ENCODE results near the gene WASHC3.
"Not testable (repeated sequence)": the region's sequence is repeated elsewhere in the genome, so short reads cannot be mapped to it uniquely, and the experiment has no call there.

Gene WASHC3

GRCh38 chr12:102021540-102022246, 40.1 kb downstream of the WASHC3 start:
- no peaks in the 10 kb centered on the region for H3K27me3 Mint-ChIP-seq
- no peaks in the 10 kb centered on the region for H3K4me1 Mint-ChIP-seq
- no peak overlapping the region for H3K4me3 Mint-ChIP-seq
- no peak for DNase-seq
- peak overlapping the region in 1 of 2 donors; percentile 23 for H3K27ac Mint-ChIP-seq
- no peak for ATAC-seq
- no peaks in the 10 kb centered on the region for H3K9me3 Mint-ChIP-seq

- not testable (repeated sequence) for H3K9me3 Mint-ChIP-seq, DNase-seq, H3K27me3 Mint-ChIP-seq, H3K4me3 Mint-ChIP-seq, H3K27ac Mint-ChIP-seq, ATAC-seq, H3K4me1 Mint-ChIP-seq
These were observed 43.2 kb downstream of the WASHC3 start for GRCh38 chr12:102018607-102019006.

GRCh38 chr12:102016472-102016871, 45.3 kb downstream of the WASHC3 start:
- Mint-ChIP-seq H3K27ac (no peak overlapping the region), H3K4me3 (no peak overlapping the region), H3K27me3 (no peaks in the 10 kb centered on the region), H3K4me1 (no peaks in the 10 kb centered on the region), H3K9me3 (no peaks in the 10 kb centered on the region)
- peak; percentile 69 for ATAC-seq
- DNase-seq, result no peak

DNA sequence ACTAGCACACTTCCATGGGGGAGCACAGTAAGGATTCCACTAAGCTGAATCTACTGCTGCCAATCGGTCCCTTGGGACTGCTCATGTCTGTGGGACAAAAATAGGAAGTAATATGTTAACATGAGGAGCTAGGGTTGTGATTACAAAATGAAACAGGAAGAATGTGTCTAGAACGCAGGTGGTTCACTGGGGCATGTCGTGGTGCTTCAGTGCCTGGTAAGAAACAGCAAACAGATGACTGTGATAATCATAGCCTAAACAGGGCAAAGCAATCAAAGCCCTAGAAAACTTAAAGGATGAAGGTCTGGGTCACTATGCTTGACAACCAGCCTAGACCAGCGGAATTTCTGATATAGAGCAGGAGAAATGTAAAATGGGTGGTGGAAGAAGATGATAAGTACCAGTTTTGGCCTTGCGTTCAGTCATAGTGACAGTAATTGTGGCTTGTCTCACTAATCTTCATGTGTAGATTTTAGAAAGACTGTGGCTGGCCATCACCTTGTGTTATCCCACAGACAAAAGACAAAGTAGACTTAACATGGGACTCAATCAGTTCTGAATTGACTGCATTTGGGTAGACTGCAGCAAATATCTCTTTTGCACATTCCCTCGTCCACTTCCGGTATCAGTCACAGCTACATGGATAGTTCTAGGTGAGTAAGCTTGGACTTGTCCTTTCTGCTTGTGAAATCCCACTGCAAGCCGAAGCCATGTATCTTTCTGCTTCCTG, 51.4 kb downstream of the WASHC3 start:
- Mint-ChIP-seq H3K27ac (no peak overlapping the region), H3K9me3 (no peaks in the 10 kb centered on the region), H3K4me1 (no peaks in the 10 kb centered on the region), H3K4me3 (no peak overlapping the region), H3K27me3 (no peaks in the 10 kb centered on the region)
- ATAC-seq (no peak), DNase-seq (no peak)

DNA sequence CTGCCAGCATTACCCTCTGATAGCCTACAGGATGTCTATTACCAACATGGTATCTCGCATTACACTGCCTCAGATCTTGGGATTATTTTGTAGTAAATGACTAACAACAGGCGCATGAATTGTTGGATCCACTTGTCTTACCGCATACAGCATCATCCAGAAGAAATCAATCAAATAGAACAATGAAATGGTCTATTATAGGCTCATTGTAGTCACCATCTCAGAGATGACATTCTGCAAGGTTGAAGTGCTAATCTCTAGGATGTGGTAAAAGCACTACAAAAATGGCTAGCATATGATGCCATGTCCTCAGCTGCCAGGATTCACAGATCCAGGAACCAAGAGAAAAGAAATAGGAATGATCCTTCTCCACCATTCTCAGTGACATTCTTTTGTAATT, 52.0 kb downstream of the WASHC3 start:
- DNase-seq (no peak), ATAC-seq (no peak)
- no peaks in the 10 kb centered on the region for H3K4me1 Mint-ChIP-seq
- no peaks in the 10 kb centered on the region for H3K9me3 Mint-ChIP-seq
- no peak overlapping the region for H3K27ac Mint-ChIP-seq
- no peaks in the 10 kb centered on the region for H3K27me3 Mint-ChIP-seq
- H3K4me3 Mint-ChIP-seq, result no peak overlapping the region

GRCh38 chr12:102008615-102009126, 53.1 kb downstream of the WASHC3 start:
- DNase-seq, result no peak
- Mint-ChIP-seq H3K27me3 (no peaks in the 10 kb centered on the region), H3K4me1 (no peaks in the 10 kb centered on the region), H3K27ac (no peak overlapping the region), H3K9me3 (no peaks in the 10 kb centered on the region), H3K4me3 (no peak overlapping the region)
- no peak for ATAC-seq

DNA sequence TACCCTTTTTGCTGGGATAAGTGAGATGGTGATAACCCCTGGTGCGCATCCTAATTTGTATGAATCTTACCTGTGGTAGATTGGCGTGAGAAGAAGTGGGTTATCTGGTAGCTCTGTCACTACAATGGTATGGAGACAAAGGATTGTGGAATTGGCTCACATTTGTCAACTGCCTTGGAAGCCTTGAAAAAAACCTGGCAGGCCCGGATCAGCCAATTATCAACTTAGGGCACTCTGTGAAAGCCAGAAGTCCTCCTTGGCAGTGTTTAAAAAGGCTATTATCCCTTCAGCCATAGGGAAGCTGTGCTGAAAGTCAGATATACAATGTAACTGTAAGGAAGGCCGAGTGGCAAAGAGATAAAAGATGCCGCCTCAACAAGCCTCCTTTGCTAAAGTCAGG, 56.5 kb downstream of the WASHC3 start:
- peak overlapping the region in 1 of 2 donors; percentile 32 for H3K27ac Mint-ChIP-seq
- H3K9me3 Mint-ChIP-seq, result no peaks in the 10 kb centered on the region
- H3K27me3 Mint-ChIP-seq, result no peaks in the 10 kb centered on the region
- DNase-seq, result no peak
- no peak overlapping the region for H3K4me3 Mint-ChIP-seq
- no peak for ATAC-seq
- no peaks in the 10 kb centered on the region for H3K4me1 Mint-ChIP-seq

GRCh38 chr12:101997102-101997501, 64.7 kb downstream of the WASHC3 start:
- H3K27ac Mint-ChIP-seq, result no peak overlapping the region
- no peak for DNase-seq
- no peaks in the 10 kb centered on the region for H3K4me1 Mint-ChIP-seq
- H3K9me3 Mint-ChIP-seq, result no peaks in the 10 kb centered on the region
- no peak for ATAC-seq
- no peak overlapping the region for H3K4me3 Mint-ChIP-seq
- H3K27me3 Mint-ChIP-seq, result peaks cover 28% of the 10 kb centered on the region

DNA sequence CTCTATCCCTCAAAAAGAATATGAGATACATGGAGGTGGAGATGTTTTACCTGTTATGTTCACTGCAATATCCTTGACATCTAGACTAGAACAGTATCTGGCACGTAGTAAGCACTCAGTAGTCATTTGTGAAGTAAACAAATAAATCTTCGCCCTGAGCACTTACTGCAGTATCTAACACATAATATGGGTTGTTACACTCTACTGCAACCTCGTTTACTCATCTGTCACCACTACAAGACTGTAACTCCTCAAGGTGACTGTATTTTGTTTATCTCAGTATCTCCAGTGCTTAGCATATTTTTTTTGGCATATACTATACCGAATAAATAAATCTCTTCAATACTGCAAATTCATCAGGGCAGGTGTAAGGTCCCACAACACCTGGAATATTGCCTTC, 66.1 kb downstream of the WASHC3 start:
- no peaks in the 10 kb centered on the region for H3K4me1 Mint-ChIP-seq
- ATAC-seq (no peak), DNase-seq (no peak)
- no peak overlapping the region for H3K4me3 Mint-ChIP-seq
- peaks cover 35% of the 10 kb centered on the region for H3K27me3 Mint-ChIP-seq
- H3K27ac Mint-ChIP-seq, result no peak overlapping the region
- no peaks in the 10 kb centered on the region for H3K9me3 Mint-ChIP-seq

DNA sequence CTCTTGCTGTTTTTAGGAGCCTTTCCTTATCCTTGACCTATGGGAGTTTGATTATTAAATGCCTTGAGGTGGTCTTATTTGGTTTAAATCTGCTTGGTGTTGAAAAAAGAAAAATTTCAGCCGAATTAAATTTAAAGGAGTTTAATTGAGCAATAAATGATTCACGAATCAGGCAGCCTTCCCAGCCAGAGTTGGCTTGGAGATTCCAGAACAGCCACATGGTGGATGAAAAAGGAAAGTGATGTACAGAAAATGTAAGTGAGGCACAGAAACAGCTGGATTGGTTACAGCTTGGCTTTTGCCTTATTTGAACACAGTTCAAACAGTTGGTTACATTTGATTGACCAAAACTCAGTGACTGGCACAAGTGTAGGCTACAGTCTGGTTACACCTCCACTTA, 69.7 kb downstream of the WASHC3 start:
- Mint-ChIP-seq H3K4me3 (no peak overlapping the region), H3K9me3 (no peaks in the 10 kb centered on the region), H3K4me1 (no peaks in the 10 kb centered on the region), H3K27me3 (peaks cover 35% of the 10 kb centered on the region), H3K27ac (no peak overlapping the region)
- ATAC-seq (no peak), DNase-seq (no peak)

GRCh38 chr12:101982307-101982706, 79.5 kb downstream of the WASHC3 start:
- Mint-ChIP-seq H3K4me1 (no peaks in the 10 kb centered on the region), H3K9me3 (no peaks in the 10 kb centered on the region), H3K4me3 (no peak overlapping the region), H3K27me3 (no peaks in the 10 kb centered on the region), H3K27ac (no peak overlapping the region)
- ATAC-seq, result no peak
- no peak for DNase-seq

DNA sequence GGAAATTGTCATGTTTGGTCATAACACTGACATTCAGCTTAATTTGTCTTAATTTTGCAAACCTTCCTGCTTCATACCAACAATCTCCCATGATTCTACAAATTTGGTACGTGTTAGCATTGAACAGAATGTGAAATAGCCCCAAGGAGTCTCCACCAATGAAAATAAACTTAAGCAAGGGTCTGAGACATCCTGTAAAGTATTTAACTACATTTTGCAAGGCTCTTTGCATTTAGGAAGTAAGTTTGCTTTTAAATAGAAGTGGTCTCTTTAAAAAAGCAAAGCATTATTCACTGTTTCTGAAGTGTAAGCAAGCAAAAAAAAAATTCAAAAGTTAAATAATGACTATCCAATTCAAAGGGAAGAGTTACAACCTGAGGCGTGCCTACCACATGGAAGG, 79.9 kb downstream of the WASHC3 start:
- Mint-ChIP-seq H3K4me1 (no peaks in the 10 kb centered on the region), H3K4me3 (no peak overlapping the region), H3K9me3 (no peaks in the 10 kb centered on the region), H3K27me3 (no peaks in the 10 kb centered on the region), H3K27ac (no peak overlapping the region)
- ATAC-seq, result no peak
- no peak for DNase-seq

GRCh38 chr12:101968770-101969169, 93.0 kb downstream of the WASHC3 start:
- peaks cover 6% of the 10 kb centered on the region for H3K4me1 Mint-ChIP-seq
- H3K27me3 Mint-ChIP-seq, result peaks cover 8% of the 10 kb centered on the region
- ATAC-seq (peak; percentile 97), DNase-seq (peak in 1 of 2 donors; percentile 21)
- H3K9me3 Mint-ChIP-seq, result peaks cover 0 to 10% of the 10 kb centered on the region in 2 donors
- peak overlapping the region in 1 of 2 donors; percentile 54 for H3K27ac Mint-ChIP-seq
- H3K4me3 Mint-ChIP-seq, result no peak overlapping the region

GRCh38 chr12:101967506-101967905, 94.3 kb downstream of the WASHC3 start:
- Mint-ChIP-seq H3K4me1 (peaks cover 6% of the 10 kb centered on the region), H3K27me3 (peaks cover 8% of the 10 kb centered on the region), H3K27ac (peak overlapping the region; percentile 42 to 72), H3K4me3 (no peak overlapping the region), H3K9me3 (peaks cover 0 to 10% of the 10 kb centered on the region in 2 donors)
- no peak for DNase-seq
- ATAC-seq, result no peak

- H3K4me3 Mint-ChIP-seq, result no peak overlapping the region
- H3K4me1 Mint-ChIP-seq, result peaks cover 6% of the 10 kb centered on the region
- ATAC-seq, result no peak
- no peak overlapping the region for H3K27ac Mint-ChIP-seq
- peaks cover 4% of the 10 kb centered on the region for H3K27me3 Mint-ChIP-seq
- DNase-seq, result no peak
- H3K9me3 Mint-ChIP-seq, result peaks cover 0 to 7% of the 10 kb centered on the region in 2 donors
These were observed 95.3 kb downstream of the WASHC3 start for GRCh38 chr12:101966496-101966895.

GRCh38 chr12:101963697-101964096, 98.1 kb downstream of the WASHC3 start:
- no peak for ATAC-seq
- DNase-seq, result no peak
- no peak overlapping the region for H3K27ac Mint-ChIP-seq
- H3K4me1 Mint-ChIP-seq, result peaks cover 6% of the 10 kb centered on the region
- H3K4me3 Mint-ChIP-seq, result no peak overlapping the region
- peaks cover 13 to 16% of the 10 kb centered on the region in 2 donors for H3K9me3 Mint-ChIP-seq
- no peaks in the 10 kb centered on the region for H3K27me3 Mint-ChIP-seq
